ENCODE data around the gene PEG3.

PEG3 gene

DNA sequence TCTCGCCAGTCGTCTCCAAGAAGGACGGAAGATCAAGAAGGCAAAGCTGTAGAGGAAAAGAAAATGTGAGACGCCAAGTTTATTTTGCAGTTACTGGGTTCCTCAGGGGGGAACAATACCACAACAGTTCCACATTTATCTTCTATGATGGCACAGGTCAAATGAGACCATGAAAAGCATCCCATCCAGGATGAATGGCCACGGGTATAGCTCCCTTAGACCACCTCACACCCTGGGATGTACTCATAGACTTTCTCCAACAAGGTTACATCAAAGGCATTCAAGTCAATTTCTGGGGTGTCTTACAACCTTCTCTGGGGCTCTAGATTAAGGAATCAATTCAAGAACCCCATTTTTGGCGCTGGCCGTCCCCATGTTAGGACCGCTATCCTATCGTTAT is 4.5 kb downstream of the PEG3 start:
- H3K9me3 ChIP-seq (ENCODE audit: insufficient read depth, low read length) = peaks cover 6% of the 10 kb centered on the region; the same call in 1 of the 2 replicates
- H3K4me3 ChIP-seq (ENCODE audit: low read length) = no peak overlapping the region
- no peak overlapping the region for H2AFZ ChIP-seq (ENCODE audit: low read depth, low read length)
- no peaks in the 10 kb centered on the region for H4K20me1 ChIP-seq (ENCODE audit: insufficient read depth, low read length)
- no peaks in the 10 kb centered on the region for H3K36me3 ChIP-seq (replicated peaks; ENCODE audit: low read depth, low read length)
- no peaks in the 10 kb centered on the region for H3K4me1 ChIP-seq (ENCODE audit: low read length)
- no peak for TF ChIP-seq EZH2phosphoT487 (IDR thresholded peaks at IDR 0.05; ENCODE audit: low read depth)
- TF ChIP-seq CTCF (IDR thresholded peaks at IDR 0.05; ENCODE audit: low read depth, low read length) = no peak
- no peaks in the 10 kb centered on the region for H3K79me2 ChIP-seq (ENCODE audit: low read length)
- H3K9ac ChIP-seq (ENCODE audit: low read length) = no peak overlapping the region
- H3K4me2 ChIP-seq (ENCODE audit: low read length) = no peak overlapping the region
- H3K27me3 ChIP-seq (ENCODE audit: low read depth, low read length) = no peaks in the 10 kb centered on the region
- no peak overlapping the region for H3K27ac ChIP-seq (ENCODE audit: low read length)

DNA sequence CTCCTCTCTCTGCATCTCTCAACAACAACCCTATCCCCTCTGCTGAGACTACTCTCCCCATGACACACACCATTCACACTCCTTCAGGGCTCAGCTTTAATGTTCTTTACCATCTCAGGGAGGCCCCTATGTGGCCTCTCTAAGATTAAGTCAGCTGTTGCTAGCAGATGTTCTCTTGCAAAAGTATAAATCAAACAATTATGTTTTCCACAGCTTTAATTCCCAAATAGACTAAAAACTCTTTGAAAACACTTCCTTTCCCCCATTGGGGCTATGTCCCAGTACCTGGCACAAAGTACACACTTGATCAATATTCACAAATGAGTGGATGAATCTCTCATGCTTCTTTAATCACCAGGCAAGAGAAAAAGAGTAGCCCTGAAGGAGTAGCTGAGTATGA is 5.1 kb downstream of the PEG3 start:
- Histone ChIP-seq H3K27ac (ENCODE audit: low read length) (no peak overlapping the region), H3K4me2 (ENCODE audit: low read length) (no peak overlapping the region)

GRCh38 chr19:56834564-56835375 is 5.8 kb downstream of the PEG3 start:
- H3K9me3 ChIP-seq (ENCODE audit: insufficient read depth, low read length) = peaks cover 6% of the 10 kb centered on the region; the same call in 1 of the 2 replicates
- H2AFZ ChIP-seq (ENCODE audit: low read depth, low read length) = no peak overlapping the region
- no peak for TF ChIP-seq EZH2phosphoT487 (IDR thresholded peaks at IDR 0.05; ENCODE audit: low read depth)
- TF ChIP-seq CTCF (IDR thresholded peaks at IDR 0.05; ENCODE audit: low read depth, low read length) = no peak
- no peaks in the 10 kb centered on the region for H3K79me2 ChIP-seq (ENCODE audit: low read length)
- H3K27me3 ChIP-seq (ENCODE audit: low read depth, low read length) = no peaks in the 10 kb centered on the region
- no peak overlapping the region for H3K4me2 ChIP-seq (ENCODE audit: low read length)
- H3K4me3 ChIP-seq (ENCODE audit: low read length) = no peak overlapping the region
- H3K4me1 ChIP-seq (ENCODE audit: low read length) = no peaks in the 10 kb centered on the region
- no peaks in the 10 kb centered on the region for H4K20me1 ChIP-seq (ENCODE audit: insufficient read depth, low read length)
- no peaks in the 10 kb centered on the region for H3K36me3 ChIP-seq (replicated peaks; ENCODE audit: low read depth, low read length)
- H3K9ac ChIP-seq (ENCODE audit: low read length) = no peak overlapping the region
- H3K27ac ChIP-seq (ENCODE audit: low read length) = no peak overlapping the region

More for the DNA sequence above, 5.1 kb downstream of the PEG3 start:
- Histone ChIP-seq H3K9ac (ENCODE audit: low read length) (no peak overlapping the region), H3K36me3 (replicated peaks; ENCODE audit: low read depth, low read length) (no peaks in the 10 kb centered on the region), H3K79me2 (ENCODE audit: low read length) (no peaks in the 10 kb centered on the region), H3K9me3 (ENCODE audit: insufficient read depth, low read length) (peaks cover 6% of the 10 kb centered on the region; the same call in 1 of the 2 replicates), H4K20me1 (ENCODE audit: insufficient read depth, low read length) (no peaks in the 10 kb centered on the region), H3K4me1 (ENCODE audit: low read length) (no peaks in the 10 kb centered on the region), H3K4me3 (ENCODE audit: low read length) (no peak overlapping the region), H3K27me3 (ENCODE audit: low read depth, low read length) (no peaks in the 10 kb centered on the region), H2AFZ (ENCODE audit: low read depth, low read length) (no peak overlapping the region)
- no peak for TF ChIP-seq CTCF (IDR thresholded peaks at IDR 0.05; ENCODE audit: low read depth, low read length)
- no peak for TF ChIP-seq EZH2phosphoT487 (IDR thresholded peaks at IDR 0.05; ENCODE audit: low read depth)

GRCh38 chr19:56832352-56832928 is 8.1 kb downstream of the PEG3 start:
- TF ChIP-seq EZH2phosphoT487 (IDR thresholded peaks at IDR 0.05; ENCODE audit: low read depth) (no peak), CTCF (IDR thresholded peaks at IDR 0.05; ENCODE audit: low read depth, low read length) (no peak)
- no peaks in the 10 kb centered on the region for H3K4me1 ChIP-seq (ENCODE audit: low read length)
- no peaks in the 10 kb centered on the region for H3K27me3 ChIP-seq (ENCODE audit: low read depth, low read length)
- no peak overlapping the region for H3K4me2 ChIP-seq (ENCODE audit: low read length)
- no peaks in the 10 kb centered on the region for H3K36me3 ChIP-seq (replicated peaks; ENCODE audit: low read depth, low read length)
- peaks cover 10% of the 10 kb centered on the region; the same call in 1 of the 2 replicates for H3K9me3 ChIP-seq (ENCODE audit: insufficient read depth, low read length)
- H3K27ac ChIP-seq (ENCODE audit: low read length) = no peak overlapping the region
- H3K79me2 ChIP-seq (ENCODE audit: low read length) = no peaks in the 10 kb centered on the region
- no peak overlapping the region for H3K9ac ChIP-seq (ENCODE audit: low read length)
- no peaks in the 10 kb centered on the region for H4K20me1 ChIP-seq (ENCODE audit: insufficient read depth, low read length)
- no peak overlapping the region for H2AFZ ChIP-seq (ENCODE audit: low read depth, low read length)
- no peak overlapping the region for H3K4me3 ChIP-seq (ENCODE audit: low read length)
